HG03571 (cell line): Measurements from ENCODE around the gene EXOC3L4.
"Not testable (repeated sequence)": the region's sequence is repeated elsewhere in the genome, so short reads cannot be mapped to it uniquely, and the experiment has no call there.

Experiments
- ATAC-seq: cut with Tn5 transposase; IDR thresholded peaks from one replicate; pipeline ENCODE4 v1.9.1; 2021; ENCODE audit not compliant: unreplicated experiment

Gene EXOC3L4

GRCh38 chr14:103104654-103105452 is 10.3 kb downstream of the EXOC3L4 start:
- ATAC-seq: no peak

GRCh38 chr14:103105580-103106150 is 11.1 kb downstream of the EXOC3L4 start:
- no peak for ATAC-seq

DNA sequence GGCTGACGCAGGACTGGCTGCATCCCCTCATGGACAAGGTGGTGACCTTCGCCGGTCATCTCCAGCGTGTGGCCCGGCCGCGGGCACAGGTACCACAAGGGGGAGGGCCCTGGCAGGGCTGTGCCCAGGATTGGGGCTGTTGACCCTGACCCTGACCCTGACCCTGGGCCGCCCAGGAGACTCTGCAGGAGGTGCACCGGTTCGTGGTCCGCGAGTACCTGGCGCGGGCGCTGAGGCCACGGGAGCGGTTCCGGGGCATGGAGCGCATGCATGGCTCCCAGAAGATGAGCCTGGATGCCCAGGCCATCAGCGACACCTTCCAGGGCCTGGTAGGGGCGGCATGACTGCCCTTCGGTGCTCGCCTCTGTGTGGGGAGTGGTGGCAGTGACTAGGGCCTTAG is 12.9 kb downstream of the EXOC3L4 start:
- no peak for ATAC-seq

DNA sequence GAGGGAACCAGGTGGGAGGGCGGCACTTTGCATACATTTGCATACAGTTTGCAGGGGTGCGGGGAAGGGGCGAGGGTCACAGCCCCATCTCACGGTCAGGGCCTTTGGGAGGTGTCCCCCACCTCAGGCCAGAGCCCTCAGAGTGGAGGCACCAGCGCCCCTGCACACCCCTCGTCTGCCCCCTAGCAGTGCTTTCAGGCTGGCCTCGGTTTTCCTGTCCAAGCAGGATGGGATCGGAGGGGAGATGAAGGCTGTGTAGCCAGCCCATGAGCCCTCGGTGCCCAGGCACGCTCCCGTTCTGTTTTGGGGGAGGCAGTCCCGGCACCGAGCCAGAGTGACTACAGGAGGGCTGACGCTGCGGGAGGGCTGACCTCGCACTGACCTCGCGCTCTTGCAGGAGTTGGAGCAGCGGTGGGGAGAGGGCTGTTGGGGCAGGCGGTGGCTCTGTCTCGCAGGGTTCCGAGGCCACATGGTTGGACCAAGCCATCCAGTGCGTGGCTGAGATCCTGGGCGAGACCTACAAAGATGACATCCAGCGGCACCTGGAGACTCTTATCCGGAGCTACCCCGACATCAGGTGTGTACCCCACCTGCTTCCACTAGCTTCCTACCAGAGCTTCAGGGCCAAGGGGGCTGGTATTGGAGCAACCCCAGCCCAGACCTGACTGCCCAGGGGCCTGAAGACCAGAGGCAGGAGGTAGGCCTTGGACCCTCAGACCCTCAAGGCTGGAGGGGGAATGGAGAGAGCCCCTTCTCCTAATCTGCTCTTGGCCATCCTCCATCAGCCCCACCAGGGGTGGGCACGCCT is 13.6 kb downstream of the EXOC3L4 start:
- ATAC-seq: no peak

DNA sequence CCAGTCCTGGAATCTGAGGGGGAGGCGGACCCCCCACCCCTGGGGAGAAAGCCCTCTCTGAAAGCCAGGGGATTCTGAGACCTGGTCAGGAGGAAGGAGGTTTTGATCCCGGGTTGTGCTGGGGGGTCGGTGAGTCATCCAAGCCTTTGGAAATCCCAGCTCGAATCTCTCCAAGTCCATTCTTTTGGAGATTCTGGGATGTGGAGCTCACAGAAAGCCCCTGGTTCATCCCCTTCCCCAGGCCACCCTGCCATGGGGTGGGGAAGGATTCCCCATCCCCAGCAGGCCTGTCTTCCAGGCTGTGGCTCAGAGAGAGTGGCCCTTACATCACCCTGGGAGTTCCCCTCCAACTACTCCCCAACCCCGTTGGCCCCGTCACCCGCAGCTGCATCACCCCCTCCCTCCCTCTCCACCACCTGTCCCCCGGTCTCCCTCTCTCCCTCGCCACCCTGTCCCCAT is 14.3 kb downstream of the EXOC3L4 start:
- peak; percentile 33 for ATAC-seq

GRCh38 chr14:103109535-103110441 is 15.3 kb downstream of the EXOC3L4 start:
- ATAC-seq: no peak

- no peak for ATAC-seq
Observed at GRCh38 chr14:103110681-103111231, 16.2 kb downstream of the EXOC3L4 start.

DNA sequence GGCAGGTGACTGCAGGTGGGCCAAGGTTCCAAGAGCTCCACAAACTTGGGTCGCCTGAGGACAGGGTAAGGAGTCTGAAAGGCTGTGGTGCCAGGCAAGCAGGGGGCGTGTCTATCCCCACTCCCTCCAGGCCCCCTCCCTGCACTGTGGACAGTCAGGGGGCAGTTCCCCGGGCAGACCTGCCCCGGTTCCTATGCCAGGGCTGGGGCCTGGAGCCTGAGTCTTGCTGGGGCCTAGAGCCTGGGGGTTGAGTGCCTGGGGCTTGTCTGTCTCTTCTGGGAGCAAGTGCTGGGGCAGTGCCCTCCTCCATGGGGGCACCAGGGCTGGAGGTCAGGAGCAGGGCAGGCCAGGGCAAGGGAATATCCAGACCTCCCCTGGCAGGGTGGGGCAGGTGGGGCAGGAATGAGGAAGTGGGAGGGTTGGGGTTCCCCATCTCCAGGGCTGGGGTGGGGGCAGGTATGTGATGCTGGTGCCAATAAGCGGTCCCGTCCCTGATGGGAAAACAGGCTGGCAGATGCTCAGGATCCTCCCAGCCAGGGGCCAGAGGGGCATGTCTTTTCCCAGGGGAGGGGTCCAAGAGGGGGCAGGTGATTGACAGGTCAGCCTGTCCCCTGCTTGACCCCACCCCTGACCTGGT is 16.8 kb downstream of the EXOC3L4 start:
- no peak for ATAC-seq

- no peak for ATAC-seq
Observed at GRCh38 chr14:103112400-103113243, 18.1 kb downstream of the EXOC3L4 start.

GRCh38 chr14:103113303-103113702 is 18.8 kb downstream of the EXOC3L4 start:
- ATAC-seq: no peak

- ATAC-seq: no peak
Observed at GRCh38 chr14:103113774-103114173, 19.2 kb downstream of the EXOC3L4 start.

GRCh38 chr14:103115086-103115679 is 20.7 kb downstream of the EXOC3L4 start:
- not testable (repeated sequence) for ATAC-seq

DNA sequence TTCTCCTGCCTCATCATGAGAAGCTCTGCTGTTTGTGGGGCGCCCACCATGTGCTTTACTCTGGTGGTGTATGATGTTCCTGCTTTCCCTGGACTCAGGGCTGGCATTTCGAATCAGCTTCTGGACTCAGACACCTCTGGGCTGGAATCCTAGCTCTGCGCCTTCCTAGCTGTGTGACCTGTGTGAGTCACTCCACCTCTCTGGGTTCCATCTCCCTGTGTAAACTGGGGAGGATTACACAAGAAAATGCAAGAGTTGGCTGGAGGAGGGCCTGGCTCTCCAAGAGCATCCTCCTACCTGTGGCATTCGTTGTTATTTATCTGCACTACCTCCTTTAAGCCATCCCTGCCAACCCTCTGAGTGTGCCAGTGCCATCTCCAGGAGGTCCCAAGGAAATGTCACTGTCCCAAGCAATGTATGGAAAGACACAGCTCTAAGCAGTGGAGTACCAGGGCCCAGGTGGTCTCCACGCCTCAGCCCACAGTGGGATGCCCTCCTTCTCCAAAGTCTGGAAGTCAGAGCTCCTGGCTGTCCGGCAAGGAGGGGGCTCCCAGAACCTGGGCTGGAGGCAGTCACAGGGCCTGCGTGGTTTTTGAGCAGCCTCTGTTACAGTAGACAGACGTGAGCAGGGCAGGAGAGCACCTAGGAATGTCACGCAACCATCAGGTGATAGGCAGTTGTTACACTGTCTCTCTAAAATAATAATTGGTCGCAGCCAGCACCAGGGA is 21.5 kb downstream of the EXOC3L4 start:
- ATAC-seq: no peak

GRCh38 chr14:103116636-103117035 is 22.1 kb downstream of the EXOC3L4 start:
- ATAC-seq: no peak

DNA sequence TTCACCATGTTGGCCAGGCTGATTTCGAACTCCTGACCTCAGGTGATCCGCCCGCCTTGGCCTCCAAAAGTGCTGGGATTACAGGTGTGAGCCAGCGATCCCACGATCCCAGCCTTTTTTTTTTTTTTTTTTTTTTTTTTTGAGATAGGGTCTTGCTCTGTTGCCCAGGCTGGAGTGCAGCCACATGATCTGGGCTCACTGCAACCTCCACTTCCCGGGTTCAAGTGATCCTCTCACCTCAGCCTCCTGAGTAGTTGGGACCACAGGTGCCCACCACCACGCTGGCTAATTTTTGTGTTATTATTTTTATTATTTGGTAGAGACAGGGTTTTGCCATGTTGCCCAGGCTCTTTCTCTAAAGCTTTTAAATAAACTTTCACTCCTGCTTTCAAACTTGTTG is 23.0 kb downstream of the EXOC3L4 start:
- not testable (repeated sequence) for ATAC-seq

GRCh38 chr14:103118018-103118662 is 23.6 kb downstream of the EXOC3L4 start:
- ATAC-seq: no peak

DNA sequence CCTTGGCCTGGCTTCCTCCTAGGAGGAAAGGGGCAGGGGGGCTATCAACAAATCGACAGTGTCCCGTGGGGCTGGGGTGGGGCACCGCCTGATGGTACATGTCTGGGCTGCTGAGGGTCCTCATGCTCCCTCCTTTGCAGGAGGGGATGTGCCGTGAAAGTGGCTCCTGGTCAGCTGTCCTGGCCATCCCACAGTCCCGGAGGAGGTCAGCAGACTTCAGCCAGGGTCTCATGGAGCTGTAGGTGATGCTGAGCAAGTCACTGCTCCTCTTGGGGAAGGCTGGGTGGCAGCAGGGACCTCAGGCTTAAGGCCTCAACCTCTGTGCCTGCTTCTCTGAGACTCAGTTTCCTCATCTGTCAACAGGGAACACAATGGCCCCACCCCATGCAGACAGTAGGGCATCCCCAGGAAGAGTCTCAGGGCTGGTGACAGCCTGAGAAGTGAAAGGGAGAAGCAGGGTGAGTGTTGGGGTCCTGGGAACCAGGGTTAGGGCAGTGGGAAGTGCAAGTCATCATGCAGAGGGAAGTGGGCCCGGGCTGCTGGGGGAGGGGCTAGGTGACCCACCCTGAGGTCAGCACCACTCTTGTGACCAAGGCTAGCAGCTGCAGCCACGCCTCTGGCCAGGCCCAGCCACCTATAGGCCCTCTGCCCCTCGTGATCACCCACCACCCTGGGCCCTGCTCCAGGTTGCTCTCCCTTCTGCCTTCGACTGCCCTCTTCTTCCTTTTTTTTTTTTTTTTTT is 24.3 kb downstream of the EXOC3L4 start:
- no peak for ATAC-seq
